ENCODE results near the gene TOP2B.

TOP2B gene

DNA sequence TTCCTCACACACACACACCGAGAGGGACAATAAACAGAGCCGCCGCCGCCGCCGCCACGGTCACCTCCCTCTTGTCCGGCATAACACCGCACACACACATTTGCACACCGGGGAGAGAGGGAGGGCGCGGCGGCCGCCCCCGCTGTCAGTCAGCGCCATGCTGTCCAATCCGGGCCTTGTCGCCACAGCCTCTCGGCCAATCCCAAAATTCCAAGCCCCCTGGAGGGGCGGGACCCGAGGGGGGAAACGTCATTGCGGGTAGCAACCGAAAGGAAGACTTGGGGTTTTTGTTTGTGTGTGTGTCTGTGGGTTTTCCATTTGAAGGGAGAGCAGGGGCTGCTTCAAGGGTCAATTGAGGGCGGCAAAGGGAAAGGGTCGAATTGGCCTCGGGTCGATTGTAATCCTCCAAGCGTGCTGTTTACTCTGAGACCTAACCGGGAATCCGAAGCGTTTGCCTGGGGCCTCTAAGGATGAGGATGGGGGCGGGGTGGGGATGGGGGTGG, at the start of gene TOP2B:
TSS of gene TOP2B (minus strand) at position 96 of the 503 bp plus-strand sequence. CDS start 610 bp downstream, outside the sequence.
- peak; percentile 81 to 83 (median 81) for DNase-seq (ENCODE audit: low read depth in 3 of 3, low spot score in 1 of 3)

GRCh38 chr3:25713341-25713985, 48.8 kb upstream of the TOP2B start:
- no peak for DNase-seq (ENCODE audit: low read depth in 3 of 3, low spot score in 1 of 3)

DNA sequence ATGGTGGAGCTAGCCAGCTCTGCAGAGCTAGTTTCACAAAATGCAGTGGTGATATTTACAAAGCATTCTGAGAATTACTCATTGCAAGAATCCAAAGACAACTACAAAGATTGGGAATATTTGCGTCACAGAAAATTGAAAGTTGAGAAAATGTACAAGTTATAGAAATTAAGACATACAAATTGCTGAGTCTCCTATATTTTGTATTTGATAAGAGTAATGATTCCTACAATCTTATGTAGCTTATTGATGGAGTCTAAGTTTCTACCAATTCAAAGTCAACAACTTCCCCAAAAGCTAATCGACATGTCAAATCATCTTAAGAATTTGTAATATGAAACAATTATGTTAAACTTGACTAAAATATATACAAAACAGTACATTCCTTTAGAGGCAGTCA, 46.4 kb upstream of the TOP2B start:
- DNase-seq (ENCODE audit: low read depth in 3 of 3, low spot score in 1 of 3): no peak

DNA sequence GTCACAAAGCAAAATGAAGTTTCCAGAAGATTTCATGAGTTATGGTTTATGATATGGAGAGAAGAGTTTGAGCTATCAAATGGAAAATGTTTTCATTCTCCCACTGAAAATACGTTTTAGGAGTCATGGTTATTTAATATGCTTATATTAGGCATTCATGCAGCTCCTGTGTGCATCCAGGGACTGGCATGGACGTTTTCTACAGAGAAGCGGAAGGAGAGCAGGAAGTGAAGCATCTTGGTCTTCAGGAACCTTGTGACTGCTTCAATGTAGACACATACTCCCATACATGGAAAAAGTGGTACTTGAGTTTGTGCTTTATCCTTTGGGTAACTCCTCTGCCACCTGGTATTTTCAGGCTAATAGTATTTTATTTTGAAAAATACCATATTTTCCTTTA, 43.3 kb upstream of the TOP2B start:
- no peak for DNase-seq (ENCODE audit: low read depth in 3 of 3, low spot score in 1 of 3)

- DNase-seq (ENCODE audit: low read depth in 3 of 3, low spot score in 1 of 3): no peak
These were observed 42.7 kb upstream of the TOP2B start for GRCh38 chr3:25707268-25707926.

GRCh38 chr3:25706213-25706612, 41.5 kb upstream of the TOP2B start:
- DNase-seq (ENCODE audit: low read depth in 3 of 3, low spot score in 1 of 3): no peak

DNA sequence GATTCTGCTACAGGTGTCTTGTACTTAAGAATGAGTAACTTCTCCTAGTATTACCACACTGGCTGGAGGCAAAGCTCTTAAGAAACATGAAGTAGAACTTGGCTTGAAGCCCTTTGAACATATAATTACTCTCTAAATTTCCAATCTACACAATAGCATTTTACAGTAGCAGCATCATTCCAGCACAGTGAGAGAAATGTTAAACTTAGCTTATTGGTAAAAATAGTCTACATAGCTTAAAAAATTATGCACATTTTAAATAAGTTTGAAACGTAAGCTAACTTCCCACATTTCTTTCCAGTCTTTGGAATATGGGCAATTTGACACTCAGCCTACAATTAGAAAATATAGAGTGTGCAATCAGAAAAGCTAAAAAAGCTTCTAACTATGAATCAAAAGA, 32.8 kb upstream of the TOP2B start:
- no peak for DNase-seq (ENCODE audit: low read depth in 3 of 3, low spot score in 1 of 3)

DNA sequence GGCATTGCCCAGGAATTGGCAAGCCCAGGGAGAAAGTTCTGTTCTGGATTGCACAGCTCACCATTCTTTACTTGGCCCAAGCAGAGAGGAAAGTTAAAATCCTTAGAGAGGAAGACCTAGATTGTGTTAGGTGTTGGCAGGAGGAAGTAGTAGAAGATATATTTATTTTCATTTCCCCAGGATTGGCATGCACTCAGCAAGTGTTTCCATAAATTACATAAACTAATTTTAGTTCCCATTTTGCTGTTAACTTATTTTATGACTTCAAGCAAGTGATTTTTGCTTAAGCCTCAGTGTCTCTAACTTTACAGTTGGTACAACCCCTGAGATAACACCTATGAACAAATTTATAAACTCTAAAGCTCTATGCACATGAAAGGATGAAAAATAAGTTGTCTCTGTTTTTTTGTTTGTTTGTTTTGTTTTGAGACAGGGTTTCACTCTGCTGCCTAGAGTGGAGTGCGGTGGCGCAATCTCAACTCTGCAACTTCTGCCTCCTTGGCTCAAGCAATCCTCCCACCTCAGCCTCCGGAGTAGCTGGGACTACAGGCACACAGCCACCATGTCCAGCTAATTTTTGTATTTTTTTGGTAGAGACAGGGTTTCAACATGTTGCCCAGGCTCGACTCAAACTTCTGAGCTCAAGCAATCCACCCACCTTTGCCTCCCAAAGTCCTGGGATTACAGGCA, 31.2 kb upstream of the TOP2B start:
- no peak for DNase-seq (ENCODE audit: low read depth in 3 of 3, low spot score in 1 of 3)

DNA sequence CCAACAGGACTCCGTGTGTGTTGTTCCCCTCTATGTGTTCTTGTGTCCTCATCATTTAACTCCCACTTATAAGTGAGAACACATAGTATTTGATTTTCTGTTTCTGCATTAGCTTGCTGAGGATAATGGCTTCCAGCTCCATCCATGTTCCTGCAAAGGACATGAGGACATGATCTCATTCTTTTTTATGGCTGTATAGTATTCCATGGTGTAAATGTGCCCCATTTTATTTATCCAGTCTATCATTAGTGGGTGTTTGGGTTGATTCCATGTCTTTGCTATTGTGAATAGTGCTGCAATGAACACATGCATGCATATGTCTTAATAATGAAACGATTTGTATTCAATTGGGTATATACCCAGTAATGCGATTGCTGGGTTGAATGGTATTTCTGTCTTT, 28.5 kb upstream of the TOP2B start:
- DNase-seq (ENCODE audit: low read depth in 3 of 3, low spot score in 1 of 3): no peak

GRCh38 chr3:25692341-25692740, 27.6 kb upstream of the TOP2B start:
- no peak for DNase-seq (ENCODE audit: low read depth in 3 of 3, low spot score in 1 of 3)

DNA sequence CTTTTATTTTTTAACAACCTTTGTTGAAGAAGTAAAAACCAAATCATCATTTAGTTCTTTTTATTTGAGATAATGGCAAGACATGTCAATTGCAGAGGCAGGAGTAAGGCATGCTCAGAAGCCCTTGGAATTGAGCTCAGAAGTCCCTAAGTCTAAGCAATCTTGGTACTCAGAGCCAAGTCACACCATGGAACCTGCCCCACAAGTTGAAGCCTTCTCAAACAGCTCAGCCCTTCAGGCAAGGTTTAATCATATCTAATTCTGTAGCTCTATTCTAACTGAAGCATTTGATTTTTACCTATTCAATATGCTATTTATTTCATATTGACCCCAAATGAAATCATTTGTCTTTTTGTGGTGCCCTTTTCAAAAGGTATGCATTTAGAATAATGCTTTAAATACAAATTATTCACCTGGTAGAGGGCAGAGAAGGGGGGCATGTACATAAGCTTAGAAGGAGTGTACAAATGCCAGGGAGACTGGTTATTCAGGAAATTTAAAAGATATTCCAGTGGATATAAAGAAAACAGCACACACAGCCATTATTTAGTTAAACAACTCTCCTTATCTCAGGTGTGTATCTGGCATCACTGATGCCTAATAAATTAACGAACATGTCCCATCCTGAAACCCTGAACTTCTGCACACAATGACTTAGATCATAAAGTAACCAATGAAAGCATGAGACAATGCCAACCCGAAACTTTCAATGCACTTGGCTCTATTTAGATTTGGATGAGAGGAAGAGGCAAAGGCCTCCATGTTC, 26.2 kb upstream of the TOP2B start:
- no peak for DNase-seq (ENCODE audit: low read depth in 3 of 3, low spot score in 1 of 3)

DNA sequence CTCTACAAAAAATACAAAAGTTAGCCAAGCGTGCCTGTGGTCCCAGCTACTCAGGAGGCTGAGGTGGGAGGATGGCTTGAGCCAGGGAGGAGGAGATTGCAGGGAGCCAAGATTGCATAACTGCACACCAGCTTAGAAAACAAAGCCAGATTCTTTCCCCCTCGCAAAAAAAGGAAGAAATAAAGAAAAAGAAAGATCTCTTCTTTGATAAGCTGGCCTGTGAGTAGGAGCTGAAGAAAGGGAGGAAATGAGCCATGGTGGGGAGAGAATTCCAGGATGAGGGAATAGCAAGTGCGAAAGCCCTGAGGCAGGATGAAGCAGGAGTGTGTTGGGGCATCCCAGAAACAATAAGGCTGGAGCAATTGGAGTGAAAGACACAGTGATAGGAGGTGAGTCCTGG, 24.5 kb upstream of the TOP2B start:
- DNase-seq (ENCODE audit: low read depth in 3 of 3, low spot score in 1 of 3): no peak

DNA sequence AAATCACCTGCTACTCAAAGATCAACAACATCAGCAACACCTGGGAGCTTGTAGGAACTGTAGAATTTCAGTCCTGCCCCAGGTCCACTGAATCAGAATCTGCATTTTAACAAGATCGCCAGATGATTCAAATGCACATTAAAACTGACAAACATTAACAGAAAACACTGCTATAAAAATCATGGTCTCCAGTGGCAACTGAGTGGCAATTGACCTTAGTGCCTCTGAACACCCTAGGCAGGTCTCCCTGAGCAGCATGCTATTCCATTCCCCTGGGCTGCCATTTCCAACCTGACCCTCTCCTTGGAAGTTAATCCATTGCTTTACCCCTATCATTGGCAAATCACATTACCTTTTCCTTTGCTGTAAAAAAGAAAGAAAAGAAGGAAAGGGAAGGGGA, 23.0 kb upstream of the TOP2B start:
- DNase-seq (ENCODE audit: low read depth in 3 of 3, low spot score in 1 of 3): no peak

DNA sequence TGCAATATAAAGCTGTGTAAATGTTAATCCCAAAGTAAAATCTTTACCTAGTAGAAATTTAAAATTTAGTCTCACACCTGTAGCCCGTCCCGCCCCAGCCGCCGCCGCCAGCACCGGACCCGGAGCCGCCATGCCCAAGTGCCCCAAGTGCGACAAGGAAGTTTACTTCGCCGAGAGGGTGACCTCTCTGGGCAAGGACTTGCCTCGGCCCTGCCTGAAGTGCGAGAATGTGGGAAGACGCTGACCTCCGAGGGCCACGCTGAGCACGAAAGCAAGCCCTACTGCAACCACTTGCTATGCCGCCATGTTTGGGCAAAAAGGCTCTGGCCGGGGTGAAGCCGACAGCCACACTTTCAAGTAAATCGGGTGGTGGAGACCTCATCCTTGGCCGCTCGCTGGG, 22.1 kb upstream of the TOP2B start:
- no peak for DNase-seq (ENCODE audit: low read depth in 3 of 3, low spot score in 1 of 3)

DNA sequence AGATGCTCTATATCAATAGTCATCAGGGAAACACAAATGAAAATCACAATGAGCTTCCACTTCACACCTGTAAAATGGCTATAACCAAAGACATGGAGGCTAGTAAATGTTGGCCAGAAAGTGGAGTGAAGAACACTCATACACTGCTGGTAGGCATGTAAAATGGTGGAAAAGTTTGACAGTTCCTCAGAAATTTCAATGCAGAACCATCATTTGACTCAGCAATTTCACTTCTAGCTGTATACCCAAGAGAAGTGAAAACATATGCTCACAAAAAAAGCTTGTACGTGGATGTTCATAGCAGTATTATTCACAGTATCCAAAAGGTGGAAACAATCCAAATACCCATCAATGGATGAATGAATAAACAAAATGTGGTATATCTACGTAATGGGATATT, 19.2 kb upstream of the TOP2B start:
- DNase-seq (ENCODE audit: low read depth in 3 of 3, low spot score in 1 of 3): no peak

DNA sequence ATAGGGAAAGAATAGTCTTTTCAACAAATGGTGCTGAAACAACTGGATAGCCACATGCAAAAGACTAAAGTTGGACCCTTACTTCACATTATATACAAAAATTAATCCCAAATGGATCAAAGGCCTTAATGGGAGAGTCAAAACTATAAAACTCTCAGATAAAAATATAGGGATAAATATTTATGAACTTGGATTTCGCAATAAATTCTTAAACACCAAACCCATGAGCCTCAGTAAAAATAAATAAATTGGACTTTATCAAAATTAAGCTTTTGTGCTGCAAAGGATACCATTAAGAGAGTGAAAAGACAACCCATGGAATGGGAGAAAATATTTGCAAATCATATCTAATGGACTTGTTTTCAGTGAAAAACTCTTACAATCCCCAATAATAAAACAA, 18.7 kb upstream of the TOP2B start:
- no peak for DNase-seq (ENCODE audit: low read depth in 3 of 3, low spot score in 1 of 3)

- DNase-seq (ENCODE audit: low read depth in 3 of 3, low spot score in 1 of 3): no peak
These were observed 15.1 kb upstream of the TOP2B start for GRCh38 chr3:25679642-25680302.

- no peak for DNase-seq (ENCODE audit: low read depth in 3 of 3, low spot score in 1 of 3)
These were observed 14.5 kb upstream of the TOP2B start for GRCh38 chr3:25679166-25679565.

GRCh38 chr3:25678581-25678980, 13.9 kb upstream of the TOP2B start:
- no peak for DNase-seq (ENCODE audit: low read depth in 3 of 3, low spot score in 1 of 3)

GRCh38 chr3:25677121-25677520, 12.4 kb upstream of the TOP2B start:
- no peak for DNase-seq (ENCODE audit: low read depth in 3 of 3, low spot score in 1 of 3)

GRCh38 chr3:25674670-25675069, 10.0 kb upstream of the TOP2B start:
- no peak for DNase-seq (ENCODE audit: low read depth in 3 of 3, low spot score in 1 of 3)

Measured in stimulated activated CD4-positive, alpha-beta T cell treated with anti-CD3 and anti-CD28 coated beads, TNF-alpha, amount 100 ng/mL, for 1 hour (primary cell).